Measurements from ENCODE around the gene VASN. TPM values are rescaled to one million over a fixed set of nuclear protein-coding genes. Genes with fewer than 3 reads are reported as not detected.

The VASN gene
- total and polyA plus RNA-seq, 7 donors = 2.0 to 3.8 (median 3.3) TPM

DNA sequence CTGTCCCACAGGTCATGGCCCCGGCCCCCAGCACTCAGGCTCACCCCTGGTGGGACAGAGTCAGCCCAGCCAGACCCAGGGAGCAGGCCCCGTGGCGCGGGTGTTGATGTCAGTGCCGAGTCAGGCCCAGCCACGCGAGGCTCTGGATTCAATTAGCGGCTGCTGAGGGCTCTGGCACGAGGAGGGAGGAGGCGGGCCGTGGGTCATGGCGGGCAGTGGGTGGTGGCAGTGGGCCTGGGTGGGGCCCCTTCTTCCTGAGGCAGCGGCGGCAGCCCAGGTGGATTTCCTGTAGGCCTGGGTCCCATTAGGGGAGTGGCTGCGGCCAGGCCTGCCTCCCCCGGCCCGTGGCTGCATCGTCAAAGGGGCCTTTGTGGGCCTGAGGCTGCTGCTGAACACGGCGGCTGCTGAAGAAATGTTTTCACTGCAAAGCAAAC is 12.9 kb downstream of the VASN start:
- Histone ChIP-seq H3K36me3 (ENCODE audit: insufficient read depth in 1 of 2, low read depth in 1 of 2) (no peaks in the 10 kb centered on the region), H3K4me3 (no peak overlapping the region), H3K27me3 (ENCODE audit: insufficient read depth in 3 of 3, low read length in 2 of 3) (no peaks in the 10 kb centered on the region), H3K4me1 (peaks cover 13% of the 10 kb centered on the region), H3K27ac (no peak overlapping the region), H3K9me3 (no peaks in the 10 kb centered on the region)
- TF ChIP-seq, protein P1, sequence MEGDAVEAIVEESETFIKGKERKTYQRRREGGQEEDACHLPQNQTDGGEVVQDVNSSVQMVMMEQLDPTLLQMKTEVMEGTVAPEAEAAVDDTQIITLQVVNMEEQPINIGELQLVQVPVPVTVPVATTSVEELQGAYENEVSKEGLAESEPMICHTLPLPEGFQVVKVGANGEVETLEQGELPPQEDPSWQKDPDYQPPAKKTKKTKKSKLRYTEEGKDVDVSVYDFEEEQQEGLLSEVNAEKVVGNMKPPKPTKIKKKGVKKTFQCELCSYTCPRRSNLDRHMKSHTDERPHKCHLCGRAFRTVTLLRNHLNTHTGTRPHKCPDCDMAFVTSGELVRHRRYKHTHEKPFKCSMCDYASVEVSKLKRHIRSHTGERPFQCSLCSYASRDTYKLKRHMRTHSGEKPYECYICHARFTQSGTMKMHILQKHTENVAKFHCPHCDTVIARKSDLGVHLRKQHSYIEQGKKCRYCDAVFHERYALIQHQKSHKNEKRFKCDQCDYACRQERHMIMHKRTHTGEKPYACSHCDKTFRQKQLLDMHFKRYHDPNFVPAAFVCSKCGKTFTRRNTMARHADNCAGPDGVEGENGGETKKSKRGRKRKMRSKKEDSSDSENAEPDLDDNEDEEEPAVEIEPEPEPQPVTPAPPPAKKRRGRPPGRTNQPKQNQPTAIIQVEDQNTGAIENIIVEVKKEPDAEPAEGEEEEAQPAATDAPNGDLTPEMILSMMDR (IDR thresholded peaks at IDR 0.05) = no peak
- WGBS, 3 donors = 73 to 83% (median 80%) methylated on average over 15 to 20 of the region's 20 CpGs
- DNase-seq (no peak), ATAC-seq (no peak)
- intact Hi-C loops (cut with DNase I) = no loop called here

DNA sequence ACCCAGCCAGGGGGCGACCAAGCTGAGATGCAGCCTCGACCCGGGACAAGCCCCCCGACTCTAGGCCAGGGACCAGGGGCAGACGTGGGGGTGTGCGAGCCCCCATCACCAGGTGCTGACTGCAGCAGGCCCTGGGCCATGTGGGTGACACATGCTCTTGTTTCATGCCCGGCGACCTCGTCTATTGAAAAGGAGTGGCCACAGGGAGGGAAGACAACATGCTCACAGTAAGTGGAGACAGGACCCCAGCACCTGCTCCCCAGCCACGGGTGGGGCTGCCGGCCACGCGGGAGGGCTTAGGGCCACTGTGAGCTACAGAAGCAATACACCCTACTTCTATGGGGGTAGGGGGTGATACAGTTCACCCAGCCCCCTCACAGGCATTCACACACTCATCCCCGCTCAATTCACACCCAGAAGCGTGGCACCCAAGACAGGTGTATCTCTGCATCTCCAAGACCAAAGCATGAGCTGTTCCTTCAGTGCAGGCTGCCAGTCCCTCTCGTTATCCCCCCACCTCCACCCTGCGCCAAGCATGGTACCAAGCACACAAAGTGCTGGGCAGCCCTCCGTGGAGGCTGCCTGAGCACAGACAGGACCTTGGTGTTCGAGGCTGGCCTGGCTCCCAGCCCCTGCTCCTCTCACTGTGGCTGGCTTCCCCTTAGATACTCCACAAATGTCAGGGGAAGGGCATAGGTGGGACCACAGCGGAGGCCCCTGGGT is 13.6 kb downstream of the VASN start:
- no peaks in the 10 kb centered on the region for H3K9me3 ChIP-seq
- TF ChIP-seq, protein P1 (IDR thresholded peaks at IDR 0.05) = no peak
- DNase-seq = no peak
- no peak overlapping the region for H3K4me3 ChIP-seq
- H3K27me3 ChIP-seq (ENCODE audit: insufficient read depth in 3 of 3, low read length in 2 of 3) = no peaks in the 10 kb centered on the region
- 78 to 91% (median 83%) methylated on average over 20 of the region's 20 CpGs for WGBS, 3 donors
- H3K4me1 ChIP-seq = peaks cover 13% of the 10 kb centered on the region
- ATAC-seq = no peak
- no peaks in the 10 kb centered on the region for H3K36me3 ChIP-seq (ENCODE audit: insufficient read depth in 1 of 2, low read depth in 1 of 2)
- intact Hi-C loops (cut with DNase I) = no loop called here
- H3K27ac ChIP-seq = peak overlapping the region; percentile 30

DNA sequence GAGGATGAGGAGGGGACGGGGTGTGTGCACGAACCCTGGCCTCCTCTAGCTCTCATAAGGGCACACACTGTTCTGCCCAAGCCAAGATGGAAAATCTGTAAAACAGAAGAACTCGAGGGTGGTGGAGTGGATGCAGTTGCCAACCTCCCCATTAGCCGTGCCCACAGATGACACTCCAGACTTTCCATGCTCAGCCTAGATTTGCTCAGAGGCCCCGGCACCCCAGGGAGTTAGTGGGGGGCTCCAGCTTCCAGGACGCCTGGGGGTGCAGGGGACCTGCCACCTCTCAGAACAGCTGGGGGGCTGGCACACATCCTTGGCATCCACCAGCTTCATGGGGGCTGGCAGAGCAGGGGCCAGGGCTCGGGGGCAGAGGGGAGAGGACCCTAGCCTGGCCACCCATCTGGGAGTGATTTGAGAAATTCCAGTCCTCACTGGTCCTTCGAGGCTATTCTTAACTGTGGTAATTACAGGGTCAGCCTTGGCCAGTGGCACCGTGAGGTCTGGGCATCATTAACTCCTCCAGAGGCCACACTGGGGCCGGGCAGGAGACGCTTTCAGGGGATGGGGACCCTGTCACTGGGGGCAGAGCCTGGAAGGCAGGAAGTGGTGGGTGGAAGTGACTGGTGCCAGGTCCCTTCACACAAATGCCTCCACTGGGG is 14.3 kb downstream of the VASN start:
- H3K9me3 ChIP-seq = no peaks in the 10 kb centered on the region
- DNase-seq (no peak), ATAC-seq (no peak)
- TF ChIP-seq, protein P1 (IDR thresholded peaks at IDR 0.05) = no peak
- H3K4me3 ChIP-seq = no peak overlapping the region
- no peaks in the 10 kb centered on the region for H3K36me3 ChIP-seq (ENCODE audit: insufficient read depth in 1 of 2, low read depth in 1 of 2)
- intact Hi-C loops (cut with DNase I) = no loop called here
- H3K27me3 ChIP-seq (ENCODE audit: insufficient read depth in 3 of 3, low read length in 2 of 3) = no peaks in the 10 kb centered on the region
- WGBS, 3 donors = 79 to 87% (median 79%) methylated on average over 11 of the region's 11 CpGs
- H3K4me1 ChIP-seq = peaks cover 10% of the 10 kb centered on the region
- peak overlapping the region; percentile 30 for H3K27ac ChIP-seq

DNA sequence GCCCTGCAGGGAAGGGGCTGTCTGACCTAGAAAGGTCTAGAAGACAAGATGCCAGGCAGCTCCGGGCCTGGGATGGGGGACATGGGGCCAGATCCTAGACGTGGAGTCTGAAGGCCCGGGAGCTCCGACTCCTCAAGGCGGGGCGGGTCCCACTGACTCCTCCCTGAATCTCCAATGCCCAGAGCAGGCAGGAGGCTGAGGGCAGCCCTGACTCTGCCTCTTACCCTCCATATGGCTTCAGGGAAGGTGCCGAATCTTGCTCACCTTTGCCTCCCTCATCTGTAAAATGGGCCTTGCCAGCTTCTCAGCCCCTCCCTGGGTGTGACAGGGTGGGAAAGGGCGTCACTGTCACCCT is 14.8 kb downstream of the VASN start:
- no peaks in the 10 kb centered on the region for H3K36me3 ChIP-seq (ENCODE audit: insufficient read depth in 1 of 2, low read depth in 1 of 2)
- 76 to 89% (median 84%) methylated on average over 6 to 8 of the region's 8 CpGs for WGBS, 3 donors
- TF ChIP-seq, protein P1 (IDR thresholded peaks at IDR 0.05) = no peak
- no peak for ATAC-seq
- no peak overlapping the region for H3K4me3 ChIP-seq
- H3K27ac ChIP-seq = peak overlapping the region; percentile 36
- intact Hi-C loops (cut with DNase I) = no loop called here
- no peak for DNase-seq
- H3K27me3 ChIP-seq (ENCODE audit: insufficient read depth in 3 of 3, low read length in 2 of 3) = no peaks in the 10 kb centered on the region
- H3K9me3 ChIP-seq = no peaks in the 10 kb centered on the region
- H3K4me1 ChIP-seq = peaks cover 9% of the 10 kb centered on the region
